Central memory CD4-positive, alpha-beta T cell (primary cell): ENCODE measurements around the gene CCM2.
"Not testable (repeated sequence)": the region's sequence is repeated elsewhere in the genome, so short reads cannot be mapped to it uniquely, and the experiment has no call there.

Source experiments
- DNase-seq: peaks from one replicate; pipeline ENCODE4 v3.0.0; 2022

Gene CCM2

DNA sequence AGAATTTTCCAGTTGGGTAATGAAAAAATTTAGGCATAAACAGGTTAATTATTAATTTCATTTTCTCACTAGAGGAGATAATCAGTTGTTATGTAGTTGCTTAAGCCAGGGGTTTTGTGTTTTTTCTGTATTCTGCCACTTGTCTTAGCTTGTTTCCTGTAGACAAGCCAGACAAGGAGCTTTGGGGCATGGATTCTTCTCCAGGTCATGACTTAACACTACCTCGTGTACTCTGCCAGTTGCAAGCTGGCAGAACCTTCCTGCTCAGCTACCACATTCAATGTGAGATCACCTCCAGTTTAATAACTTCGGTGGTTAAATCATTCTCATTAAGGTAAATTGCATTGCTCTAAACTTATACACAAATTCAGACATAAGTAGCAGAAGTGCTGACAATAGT is 1.8 kb downstream of the CCM2 start:
- no peak for DNase-seq

DNA sequence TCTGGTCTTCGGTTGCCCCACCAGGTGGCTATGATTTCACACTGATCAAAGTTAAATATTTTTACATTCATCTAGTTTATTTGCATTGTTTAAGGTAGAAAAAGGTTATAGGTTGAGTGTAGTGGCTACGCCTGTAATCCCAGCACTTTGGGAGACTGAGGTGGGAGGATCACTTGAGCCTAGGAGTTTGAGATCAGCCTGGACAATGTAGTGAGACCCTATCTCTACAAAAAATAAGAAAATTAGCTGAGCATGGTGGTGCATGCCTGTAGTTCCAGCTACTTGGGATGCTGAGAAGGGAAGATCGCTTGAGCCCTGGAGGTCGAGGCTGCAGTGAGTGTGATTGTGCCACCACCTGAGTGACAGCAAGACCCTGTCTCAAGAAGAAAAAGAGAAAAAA is 3.8 kb downstream of the CCM2 start:
- DNase-seq = no peak

DNA sequence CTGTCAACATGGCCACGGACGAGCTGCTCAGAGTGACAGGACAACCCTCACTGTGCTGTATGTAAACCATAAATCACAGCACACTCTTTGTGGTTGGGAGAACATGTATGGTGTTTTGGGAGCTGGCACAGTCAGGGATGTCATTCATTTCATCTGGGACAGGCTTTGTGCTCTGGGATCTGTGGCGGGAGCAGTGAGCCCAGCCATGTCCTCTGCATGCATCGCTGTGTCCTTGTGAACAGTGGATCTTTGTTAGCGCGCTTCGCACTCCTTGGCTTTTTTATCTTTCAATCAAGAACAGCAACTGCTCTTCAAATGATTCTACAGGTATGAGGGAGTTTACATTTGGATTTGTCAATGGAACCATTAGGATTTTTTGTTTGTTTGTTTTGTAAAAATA is 7.1 kb downstream of the CCM2 start:
- no peak for DNase-seq

DNA sequence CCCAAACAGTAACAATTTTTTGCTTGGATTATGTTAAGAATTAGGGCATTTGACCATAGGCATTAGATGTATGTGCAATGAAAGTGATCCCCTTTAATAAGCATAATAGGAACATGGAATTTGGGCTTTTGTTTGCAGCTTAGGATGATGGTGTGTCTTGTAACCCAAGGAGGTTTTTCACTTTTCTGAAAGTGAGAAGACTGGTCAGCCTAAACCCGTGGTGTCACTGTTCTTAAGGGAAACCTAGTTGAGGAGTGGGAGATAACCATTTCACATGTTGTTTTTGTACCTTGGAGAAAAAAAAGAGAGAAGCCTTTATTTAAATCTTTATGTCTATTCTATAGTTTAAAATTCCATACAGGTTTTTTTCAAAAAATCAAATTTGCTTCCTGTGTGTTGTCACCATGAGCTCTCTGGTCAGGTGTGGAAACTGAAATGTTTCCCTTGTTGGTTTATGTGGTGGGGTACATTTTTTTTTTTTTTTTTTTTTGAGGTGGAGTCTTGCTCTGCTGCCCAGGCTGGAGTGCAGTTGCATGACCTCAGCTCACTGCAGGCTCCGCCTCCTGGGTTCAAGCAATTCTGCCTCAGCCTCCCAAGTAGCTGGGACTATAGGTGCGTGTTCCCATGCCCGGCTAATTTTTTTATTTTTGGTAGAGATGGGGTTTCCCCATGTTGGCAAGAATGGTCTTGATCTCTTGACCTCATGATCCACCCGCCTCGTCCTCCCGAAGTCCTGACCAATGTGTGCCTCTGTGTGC is 7.7 kb downstream of the CCM2 start:
- DNase-seq = no peak

DNA sequence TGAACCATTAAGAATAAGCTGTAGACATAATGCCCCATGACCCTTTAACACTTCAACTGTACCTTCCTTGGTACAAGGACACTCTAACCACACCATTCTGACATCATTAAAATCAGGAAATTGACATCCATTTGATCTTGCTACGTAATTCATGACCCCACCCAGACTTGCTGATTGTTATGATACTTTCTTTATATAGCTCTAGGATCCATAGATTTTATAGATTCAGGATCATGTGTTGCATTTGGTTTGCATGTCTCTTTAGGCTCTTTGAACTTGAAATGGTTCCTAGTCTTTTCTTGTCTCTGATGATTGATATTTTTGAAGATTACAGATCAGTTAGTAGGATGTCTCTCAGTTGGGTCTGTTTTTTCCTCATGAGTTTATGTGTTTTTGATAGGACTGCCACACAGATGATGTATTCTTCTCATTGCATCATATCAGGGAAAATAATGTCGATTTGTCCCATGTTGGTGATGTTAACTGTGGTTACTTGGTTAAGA is 13.5 kb downstream of the CCM2 start:
- DNase-seq = peak; percentile 66

DNA sequence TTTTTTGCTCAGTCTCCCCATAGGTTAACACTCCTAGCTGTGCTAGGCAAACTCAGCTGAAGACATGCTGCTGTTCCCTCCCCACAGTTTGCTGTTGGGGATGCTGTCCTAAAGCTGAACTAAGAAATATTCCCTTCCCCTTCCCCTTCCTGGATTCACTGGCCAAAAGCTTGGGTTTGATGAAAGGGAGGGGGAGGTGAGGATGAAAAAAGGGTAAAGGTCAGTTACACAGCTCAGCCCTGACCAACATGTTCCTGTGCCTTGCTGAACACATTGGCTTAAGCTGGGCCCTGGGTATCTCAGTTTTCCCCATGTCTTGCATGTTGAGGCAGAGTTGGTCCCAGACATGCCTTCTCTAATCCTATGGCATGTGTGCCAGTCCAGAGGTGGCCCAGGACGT is 15.3 kb downstream of the CCM2 start:
- DNase-seq = no peak

DNA sequence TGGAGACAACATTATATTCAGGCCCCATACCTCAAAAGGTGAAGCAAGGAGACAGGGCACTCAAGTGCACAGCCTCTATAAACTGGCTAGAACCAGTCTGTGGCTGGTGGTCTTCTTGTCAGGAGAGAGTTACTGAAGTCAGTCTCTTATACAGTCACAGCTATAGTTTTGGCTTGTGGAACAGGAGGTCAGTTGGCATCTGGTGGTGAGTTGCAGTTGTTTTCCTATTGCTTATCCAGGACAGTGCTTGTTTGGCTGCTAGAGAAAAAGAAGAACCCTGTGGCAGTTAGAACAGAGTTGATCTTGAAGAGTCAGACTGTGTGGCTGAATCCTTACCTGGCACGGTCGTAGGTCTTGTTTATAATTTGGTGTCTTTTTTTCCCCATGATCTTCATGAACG is 17.3 kb downstream of the CCM2 start:
- no peak for DNase-seq

DNA sequence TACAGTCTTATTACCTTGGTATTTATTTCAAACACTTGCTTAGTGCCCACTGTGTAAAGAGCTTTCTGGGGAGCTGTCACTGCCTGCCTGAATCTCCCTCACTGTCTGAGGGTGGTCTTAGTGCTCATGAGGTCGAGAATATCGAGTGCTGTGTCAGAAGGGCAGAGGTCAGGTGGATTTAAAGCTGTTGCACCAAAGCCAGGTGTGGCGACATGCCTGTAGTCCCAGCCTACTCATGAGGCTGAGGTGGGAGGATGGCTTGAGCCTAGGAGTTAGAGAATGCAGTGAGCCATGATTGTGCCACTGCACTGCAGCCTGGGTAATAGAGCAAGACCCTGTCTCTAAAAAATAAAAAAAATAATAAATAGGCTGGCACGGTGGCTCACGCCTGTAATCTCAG is 20.9 kb downstream of the CCM2 start:
- no peak for DNase-seq

DNA sequence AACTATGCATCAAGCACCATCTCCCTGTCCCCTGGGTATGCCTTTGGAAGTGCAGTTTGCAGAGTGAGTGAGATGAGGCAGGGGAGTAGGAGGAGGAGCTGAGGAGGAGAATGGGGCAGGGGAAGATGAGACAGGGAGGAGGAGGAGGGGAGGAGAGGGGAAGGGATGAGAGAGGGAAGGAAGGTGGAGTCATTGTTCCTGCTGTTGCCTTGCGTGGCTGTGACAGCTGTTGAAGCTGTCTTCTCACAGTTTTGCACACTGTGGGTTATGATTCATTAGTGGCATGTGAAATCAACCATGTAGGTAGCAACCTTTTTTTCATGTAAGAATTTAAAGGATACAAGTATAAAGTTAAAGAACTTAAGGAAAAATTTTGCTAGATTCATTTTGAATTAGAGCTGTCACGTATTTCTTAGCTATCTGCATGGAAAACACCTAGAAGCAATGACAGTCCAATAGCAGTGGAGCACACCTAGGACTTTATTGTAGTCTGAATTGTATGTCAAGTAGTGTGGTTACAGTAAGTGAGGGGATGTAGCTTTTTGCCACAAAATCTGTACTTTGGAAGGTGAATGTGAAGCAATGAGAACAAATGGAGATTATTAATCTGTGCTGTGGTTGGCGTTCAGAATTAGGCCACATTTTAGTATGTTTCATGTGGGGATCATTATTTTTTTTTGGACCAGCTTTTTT is 21.7 kb downstream of the CCM2 start:
- DNase-seq = no peak

DNA sequence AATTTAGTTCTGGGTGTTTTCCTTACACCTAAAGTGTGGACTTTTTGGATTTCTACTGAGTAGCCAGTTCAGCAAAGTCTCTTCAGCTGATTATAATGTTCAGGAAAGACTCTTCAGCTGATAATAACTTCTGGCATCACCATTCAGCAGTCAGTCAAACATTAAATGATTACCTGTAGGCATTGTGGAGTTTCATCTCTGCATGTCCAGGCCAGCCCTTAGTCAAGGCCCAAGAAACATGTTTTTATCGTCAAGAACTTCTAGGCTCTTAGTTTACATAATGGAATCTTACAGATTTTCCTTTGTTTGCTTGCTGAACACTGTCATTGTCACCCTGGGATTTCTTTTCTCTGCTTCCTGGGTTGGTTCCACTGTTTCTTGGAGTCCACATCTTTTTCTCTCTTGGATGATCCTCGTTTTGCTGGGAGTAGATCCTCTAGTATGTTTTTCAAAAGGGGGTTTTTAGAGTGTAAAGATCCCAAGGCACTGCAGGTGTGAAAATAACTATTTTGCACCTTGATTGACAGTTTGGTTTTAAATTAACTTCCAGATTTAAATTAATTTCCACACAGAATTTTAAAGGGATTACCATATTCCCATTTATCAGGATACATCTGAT is 24.2 kb downstream of the CCM2 start:
- DNase-seq = no peak

DNA sequence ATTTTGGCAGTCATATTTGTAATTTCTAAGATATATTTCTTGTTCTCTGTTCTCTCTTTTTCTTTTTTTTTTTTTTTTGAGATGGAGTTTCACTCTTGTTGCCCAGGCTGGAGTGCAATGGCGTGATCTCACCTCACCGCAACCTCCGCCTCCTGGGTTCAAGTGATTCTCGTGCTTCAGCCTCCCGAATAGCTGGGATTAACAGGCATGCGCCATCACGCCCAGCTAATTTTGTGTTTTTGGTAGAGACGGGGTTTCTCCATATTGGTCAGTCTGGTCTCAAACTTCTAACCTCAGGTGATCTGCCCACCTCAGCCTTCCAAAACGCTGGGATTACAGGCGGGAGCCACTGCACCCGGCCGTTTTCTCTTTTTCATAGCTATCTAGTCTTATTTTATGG is 25.5 kb downstream of the CCM2 start:
- not testable (repeated sequence) for DNase-seq

DNA sequence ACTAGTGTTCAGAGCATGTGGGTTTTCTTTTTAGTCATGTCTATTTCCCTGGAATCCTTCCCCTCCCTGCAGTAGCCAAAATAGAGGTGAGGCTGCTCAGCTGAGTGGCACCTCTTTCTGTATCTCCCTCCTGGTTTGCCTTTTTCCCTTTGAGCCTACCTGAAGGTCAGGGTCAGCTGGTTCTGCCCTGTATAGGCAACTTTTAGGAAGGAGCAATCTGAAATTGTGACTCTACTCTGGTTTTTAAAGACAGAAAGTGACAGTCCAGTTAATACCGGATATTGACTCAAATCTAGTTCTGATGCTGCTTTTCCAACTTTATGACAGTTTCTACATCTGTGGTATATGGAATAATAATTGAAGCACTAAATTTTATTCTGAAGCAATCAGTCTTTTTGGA is 26.0 kb downstream of the CCM2 start:
- DNase-seq = no peak

DNA sequence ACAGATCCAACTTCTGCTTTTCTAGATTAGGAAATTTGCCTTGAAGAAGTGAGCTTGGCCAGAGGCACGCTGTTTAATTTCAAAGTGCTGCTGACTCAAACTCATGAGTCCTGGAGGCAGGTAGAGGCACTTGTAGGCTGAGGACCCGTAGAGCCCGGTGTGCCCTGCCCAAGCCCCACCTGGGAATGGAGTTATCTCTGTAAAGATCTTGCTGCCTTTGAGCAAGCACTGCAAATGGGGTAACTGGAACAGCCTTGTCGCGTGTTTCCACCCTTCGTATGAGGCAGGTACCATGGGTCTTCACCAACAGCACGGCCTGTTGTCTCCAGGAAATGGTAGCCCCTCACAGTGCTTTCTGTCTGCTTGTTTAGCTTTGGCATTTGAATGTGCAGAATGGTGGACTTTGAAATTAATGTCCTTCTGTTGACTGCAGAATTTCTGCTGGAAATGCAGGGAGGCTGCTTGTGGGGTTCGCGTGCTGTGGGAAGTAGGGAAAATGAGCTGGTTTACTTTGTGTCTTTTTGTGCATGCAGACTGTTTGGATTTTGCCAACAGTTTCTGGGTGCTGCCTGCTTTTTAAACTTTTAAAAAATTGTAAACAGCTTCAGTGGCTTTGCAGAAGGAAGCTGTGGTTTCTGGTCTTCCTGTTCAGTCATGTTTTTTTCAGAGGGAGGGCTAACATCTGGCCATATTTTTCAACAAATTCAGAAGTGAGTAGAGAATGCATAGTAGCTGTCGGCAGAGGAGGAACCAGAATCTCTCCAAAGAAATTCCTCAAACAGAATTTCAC is 27.2 kb downstream of the CCM2 start:
- peak; percentile 68 for DNase-seq

DNA sequence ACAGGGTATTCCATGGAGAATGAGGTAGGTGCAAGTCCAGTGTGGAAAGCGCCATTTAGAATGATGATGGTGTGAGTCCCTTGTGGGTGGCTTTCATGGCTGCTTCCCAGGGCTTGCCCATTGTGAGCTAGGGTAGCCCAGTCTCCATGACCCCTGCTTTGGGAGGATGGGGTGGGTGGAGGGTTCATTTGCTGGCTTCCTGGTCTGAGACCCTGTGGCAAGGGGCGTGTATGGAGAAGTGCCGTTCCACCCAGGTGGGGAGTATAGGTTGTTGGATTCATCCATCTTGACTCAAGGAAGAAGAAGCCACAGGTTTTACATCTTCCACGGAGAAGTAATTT is 27.7 kb downstream of the CCM2 start:
- DNase-seq = no peak

DNA sequence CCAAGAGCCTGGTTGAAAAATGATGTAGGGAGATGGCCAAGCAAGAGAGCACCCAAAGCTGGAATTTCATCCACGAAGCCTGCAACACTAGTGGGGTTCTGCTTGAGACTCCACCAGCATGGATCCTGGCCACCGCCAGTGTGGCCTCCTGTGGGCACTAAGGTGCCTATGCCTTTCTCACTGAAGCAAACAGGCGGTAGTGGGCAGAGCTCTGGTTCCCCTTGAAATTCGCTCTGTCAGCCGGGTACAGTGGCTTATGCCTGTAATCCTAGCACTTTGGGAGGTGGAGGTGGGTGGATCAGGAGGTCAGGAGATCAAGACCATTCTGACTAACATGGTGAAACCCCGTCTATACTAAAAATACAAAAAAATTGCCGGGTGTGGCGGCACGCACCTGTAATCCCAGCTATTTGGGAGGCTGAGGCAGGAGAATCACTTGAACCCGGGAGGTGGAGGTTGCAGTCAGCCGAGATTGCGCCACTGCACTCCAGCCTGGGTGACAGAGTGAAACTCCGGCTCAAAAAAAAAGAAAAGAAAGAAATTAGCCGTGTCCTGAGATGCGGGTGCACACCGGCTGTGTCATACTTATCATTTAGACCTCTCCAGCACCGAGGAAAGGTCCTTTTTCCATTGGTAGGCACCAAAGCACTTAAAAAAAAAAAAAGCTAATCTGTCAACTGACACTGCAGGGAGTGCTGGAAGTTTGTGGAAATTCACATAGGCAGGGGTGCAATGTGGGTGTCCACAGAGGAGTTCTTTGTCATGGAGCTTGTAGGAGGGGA is 28.3 kb downstream of the CCM2 start:
- no peak for DNase-seq

DNA sequence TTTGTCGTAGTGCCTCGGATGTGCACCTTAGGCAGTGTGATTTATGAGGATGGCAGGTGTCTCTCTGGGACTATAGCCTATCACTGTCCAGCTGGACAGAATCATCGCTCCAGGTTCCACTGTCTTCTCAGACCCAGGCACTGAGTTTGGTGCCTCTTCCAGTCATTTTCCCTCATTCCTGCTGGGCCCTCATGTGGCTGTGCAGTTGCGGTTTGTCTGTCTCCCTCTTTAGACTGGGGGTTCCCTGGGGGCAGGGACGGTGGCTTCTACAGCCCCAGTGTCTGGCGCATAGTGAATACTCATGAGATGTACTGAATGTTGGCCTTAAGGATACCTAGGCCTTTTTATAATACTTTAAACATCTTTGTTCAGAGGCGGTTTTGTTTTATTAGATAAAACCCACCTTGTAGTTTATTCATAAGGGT is 28.9 kb downstream of the CCM2 start:
- DNase-seq = no peak

DNA sequence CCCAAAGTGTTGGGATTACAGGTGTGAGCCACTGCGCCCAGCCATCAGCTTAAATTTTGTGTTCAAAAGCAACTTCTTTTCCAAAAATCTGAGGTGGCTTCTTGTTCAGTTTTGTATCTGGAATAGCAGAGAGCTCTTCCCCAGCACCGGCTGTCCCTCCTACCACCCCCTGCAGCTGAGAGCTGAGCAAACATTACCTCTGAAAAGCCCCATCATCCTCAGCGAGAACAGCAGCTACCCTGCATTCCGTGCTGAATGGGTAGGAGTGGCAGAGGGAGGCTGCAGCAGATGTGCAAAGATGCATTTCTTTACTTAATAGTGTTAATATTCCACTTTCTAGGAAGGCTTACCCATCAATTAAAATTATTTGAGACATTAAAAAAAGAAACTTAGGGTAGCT is 31.8 kb downstream of the CCM2 start:
- DNase-seq = no peak

DNA sequence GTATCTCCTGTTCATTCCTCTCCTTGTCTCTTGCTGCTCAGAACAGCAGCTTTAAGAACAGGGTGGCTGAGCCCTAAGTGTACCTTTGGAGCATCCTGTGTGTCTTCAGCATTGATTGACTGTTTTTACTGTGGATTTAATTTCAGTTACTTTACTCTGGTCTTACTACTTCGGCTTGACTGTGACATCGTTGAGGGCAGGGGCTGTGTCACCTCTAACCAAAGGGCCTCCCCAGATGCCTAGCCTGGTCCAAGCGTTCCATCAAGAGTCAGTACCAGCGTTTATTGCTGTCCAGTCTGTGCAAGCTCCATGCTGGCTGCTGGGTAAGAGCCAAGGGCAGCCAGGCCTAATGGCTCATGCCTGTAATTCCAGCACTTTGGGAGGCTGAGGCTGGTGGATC is 32.4 kb downstream of the CCM2 start:
- DNase-seq = no peak

DNA sequence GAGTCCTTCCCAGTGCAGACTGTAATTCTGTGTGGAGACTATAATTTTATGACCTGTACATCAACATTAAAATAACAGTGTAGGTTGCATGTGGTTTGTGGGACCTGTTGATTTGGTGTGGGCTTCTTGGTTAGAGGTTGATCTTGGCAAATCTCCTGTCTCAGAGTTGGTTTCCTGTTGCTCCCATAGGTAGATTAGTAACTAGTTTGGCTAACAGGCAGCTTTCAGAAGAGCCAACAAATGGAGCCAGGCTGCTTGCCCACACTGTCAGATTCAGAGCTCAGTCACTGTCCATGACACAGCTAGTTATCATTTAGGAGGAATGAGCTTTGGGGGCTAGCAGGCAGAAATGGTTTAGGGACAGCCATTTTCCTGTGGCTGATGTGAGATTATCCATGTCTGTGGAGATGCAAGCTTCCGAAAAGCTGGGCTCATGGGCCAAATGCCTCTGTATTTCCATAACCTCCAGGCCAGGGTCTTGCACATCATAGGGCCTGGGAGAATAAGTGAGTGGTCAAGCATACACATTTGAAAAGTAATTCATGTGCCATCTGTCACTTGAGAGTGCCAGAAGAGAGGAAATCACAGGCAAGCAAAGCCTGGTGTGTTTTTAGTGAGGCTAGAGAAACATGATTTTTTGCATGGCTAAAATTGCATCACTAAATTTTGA is 33.4 kb downstream of the CCM2 start:
- DNase-seq = peak; percentile 19

DNA sequence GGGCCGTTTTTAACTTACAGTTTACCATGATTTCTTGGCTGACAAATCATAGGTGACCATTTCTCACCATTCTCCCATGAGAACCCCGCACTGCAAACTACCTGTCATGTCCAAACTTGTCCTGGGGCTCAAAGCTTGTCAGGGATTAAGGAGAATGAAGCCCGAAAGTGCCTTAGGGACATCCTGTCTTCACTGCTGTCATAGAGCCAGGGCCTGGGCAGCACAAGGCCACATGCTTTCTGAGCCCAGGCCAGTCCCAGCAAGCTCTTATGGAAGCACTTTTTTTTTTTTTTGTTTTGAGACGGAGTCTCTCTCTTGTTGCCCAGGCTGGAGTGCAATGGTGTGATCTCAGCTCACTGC is 33.9 kb downstream of the CCM2 start:
- no peak for DNase-seq

DNA sequence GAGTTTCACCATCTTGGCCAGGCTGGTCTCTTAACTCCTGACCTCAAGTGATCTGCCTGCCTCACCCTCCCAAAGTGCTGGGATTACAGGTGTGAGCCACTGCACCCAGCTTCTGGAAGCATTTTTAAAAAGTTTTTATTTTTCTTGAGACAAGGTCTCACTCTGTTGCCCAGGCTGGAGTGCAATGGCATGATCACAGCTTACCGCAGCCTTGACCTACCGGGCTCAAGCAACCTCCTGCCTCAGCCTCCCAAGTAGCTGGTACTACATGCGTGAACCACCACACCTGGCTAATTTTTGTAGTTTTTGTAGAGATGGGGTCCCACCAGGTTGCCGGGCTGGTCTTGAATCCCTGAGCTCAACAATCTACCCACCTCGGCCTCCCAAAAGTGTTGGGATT is 34.7 kb downstream of the CCM2 start:
- DNase-seq = not testable (repeated sequence)

DNA sequence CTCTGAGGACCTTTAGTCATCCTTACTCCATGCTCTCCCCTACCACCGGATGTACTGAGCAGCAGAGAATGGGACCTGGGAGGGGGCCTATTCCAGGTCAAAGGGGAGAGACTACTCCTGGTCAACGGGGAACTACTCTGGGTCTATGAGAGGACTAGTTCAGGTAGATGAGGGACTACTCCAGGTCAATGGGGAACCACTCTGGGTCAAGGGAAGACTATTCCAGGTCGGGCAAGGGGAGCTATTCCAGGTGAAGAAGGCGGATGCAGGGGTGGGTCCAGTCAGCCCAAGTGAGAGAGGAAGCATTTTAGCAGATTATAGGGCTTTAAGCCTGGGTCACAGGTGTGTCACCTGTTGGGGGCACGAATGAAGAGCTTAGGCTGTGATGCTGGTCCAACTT is 35.4 kb downstream of the CCM2 start:
- no peak for DNase-seq
